ENCODE data around the gene MOV10L1.
"Not testable (repeated sequence)": the region's sequence is repeated elsewhere in the genome, so short reads cannot be mapped to it uniquely, and the experiment has no call there.

DNA sequence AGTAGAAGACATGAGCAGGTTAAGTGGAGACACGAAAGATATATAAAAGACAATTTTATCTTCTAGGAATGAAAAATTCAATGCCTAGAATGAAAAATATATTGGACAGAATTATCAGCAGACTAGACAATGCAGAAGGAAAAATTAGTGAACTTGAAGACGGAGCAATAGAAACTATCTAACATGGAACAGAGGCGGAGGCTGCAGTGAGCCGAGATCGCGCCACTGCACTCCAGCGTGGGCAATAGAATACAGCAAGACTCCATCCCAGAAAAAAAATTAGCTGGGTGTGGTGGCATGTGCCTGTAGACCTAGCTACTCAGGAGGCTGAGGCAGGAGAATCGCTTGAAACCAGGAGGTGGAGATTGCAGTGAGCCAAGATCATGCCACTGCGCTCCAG is 47.5 kb downstream of the MOV10L1 start:
- TF ChIP-seq, protein P1, sequence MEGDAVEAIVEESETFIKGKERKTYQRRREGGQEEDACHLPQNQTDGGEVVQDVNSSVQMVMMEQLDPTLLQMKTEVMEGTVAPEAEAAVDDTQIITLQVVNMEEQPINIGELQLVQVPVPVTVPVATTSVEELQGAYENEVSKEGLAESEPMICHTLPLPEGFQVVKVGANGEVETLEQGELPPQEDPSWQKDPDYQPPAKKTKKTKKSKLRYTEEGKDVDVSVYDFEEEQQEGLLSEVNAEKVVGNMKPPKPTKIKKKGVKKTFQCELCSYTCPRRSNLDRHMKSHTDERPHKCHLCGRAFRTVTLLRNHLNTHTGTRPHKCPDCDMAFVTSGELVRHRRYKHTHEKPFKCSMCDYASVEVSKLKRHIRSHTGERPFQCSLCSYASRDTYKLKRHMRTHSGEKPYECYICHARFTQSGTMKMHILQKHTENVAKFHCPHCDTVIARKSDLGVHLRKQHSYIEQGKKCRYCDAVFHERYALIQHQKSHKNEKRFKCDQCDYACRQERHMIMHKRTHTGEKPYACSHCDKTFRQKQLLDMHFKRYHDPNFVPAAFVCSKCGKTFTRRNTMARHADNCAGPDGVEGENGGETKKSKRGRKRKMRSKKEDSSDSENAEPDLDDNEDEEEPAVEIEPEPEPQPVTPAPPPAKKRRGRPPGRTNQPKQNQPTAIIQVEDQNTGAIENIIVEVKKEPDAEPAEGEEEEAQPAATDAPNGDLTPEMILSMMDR (IDR thresholded peaks at IDR 0.05): not testable (repeated sequence)
- TF ChIP-seq POLR2A (IDR thresholded peaks at IDR 0.05): not testable (repeated sequence)

Data from breast epithelium (tissue), 3 donors.